Loucy (cell line): ENCODE data around the gene PRMT3.

Experiments used
- H2AFZ ChIP-seq: fragments of 200-600 bp; sonication (generic); 2 replicates; pipeline ENCODE4 v1.6.0; 2016; ENCODE audit warnings: antibody characterized with exemption, mild to moderate bottlenecking, low read length, moderate library complexity
- H3F3A ChIP-seq: fragments of 200-600 bp; 2 replicates; pipeline ENCODE4 v1.6.0; 2016; ENCODE audit warnings: antibody characterized with exemption, low read depth, mild to moderate bottlenecking
- H3K27me3 ChIP-seq: fragments of 200-600 bp; sonication (generic); 2 replicates; pipeline ENCODE4 v1.6.1; 2014; ENCODE audit warnings: low read length, mild to moderate bottlenecking; ENCODE audit not compliant: insufficient read depth, poor library complexity, severe bottlenecking
- H3K36me3 ChIP-seq: fragments of 200-600 bp; sonication (generic); 2 replicates; pipeline ENCODE4 v1.6.1; 2016; ENCODE audit warnings: low read length; ENCODE audit not compliant: insufficient read depth
- H3K4me1 ChIP-seq: fragments of 200-600 bp; sonication (generic); 2 replicates; pipeline ENCODE4 v1.5.1; 2014; ENCODE audit warnings: low read length, mild to moderate bottlenecking; ENCODE audit not compliant: insufficient read depth, poor library complexity, severe bottlenecking
- H3K4me2 ChIP-seq: fragments of 200-600 bp; sonication (generic); 2 replicates; pipeline ENCODE4 v1.6.0; 2014; ENCODE audit warnings: antibody characterized with exemption, low read length, low read depth, mild to moderate bottlenecking; ENCODE audit not compliant: poor library complexity, severe bottlenecking
- H3K4me3 ChIP-seq: fragments of 200-600 bp; sonication (generic); 2 replicates; pipeline ENCODE4 v1.5.1; 2014; ENCODE audit warnings: low read length, mild to moderate bottlenecking, mixed read lengths; ENCODE audit not compliant: poor library complexity, severe bottlenecking
- H3K79me2 ChIP-seq: fragments of 200-600 bp; sonication (generic); 2 replicates; pipeline ENCODE4 v1.6.1; 2014; ENCODE audit warnings: low read length; ENCODE audit not compliant: insufficient read depth
- H3K9ac ChIP-seq: fragments of 200-600 bp; sonication (generic); 2 replicates; pipeline ENCODE4 v1.6.0; 2014; ENCODE audit warnings: mild to moderate bottlenecking, low read depth, low read length, moderate library complexity; ENCODE audit not compliant: poor library complexity, severe bottlenecking
- H3K9me2 ChIP-seq: fragments of 200-600 bp; sonication (generic); replicated peaks from 2 replicates; pipeline ENCODE4 v1.6.1; 2016; ENCODE audit warnings: low read depth, low read length, mixed read lengths
- H3K9me3 ChIP-seq: fragments of 200-600 bp; sonication (generic); 2 replicates; pipeline ENCODE4 v1.6.1; 2014; ENCODE audit warnings: mild to moderate bottlenecking, antibody characterized with exemption, low read length, low read depth; ENCODE audit not compliant: insufficient read depth
- H4K20me1 ChIP-seq: fragments of 200-600 bp; sonication (generic); 2 replicates; pipeline ENCODE4 v1.6.0; 2014; ENCODE audit warnings: antibody characterized with exemption, low read length, mild to moderate bottlenecking; ENCODE audit not compliant: insufficient read depth, poor library complexity, severe bottlenecking
- CTCF ChIP-seq: fragments of 200-600 bp; sonication (generic); conservative IDR thresholded peaks from 2 replicates; pipeline ENCODE4 v1.5.1; 2014; ENCODE audit warnings: mild to moderate bottlenecking, antibody characterized with exemption, low read length
- EZH2phosphoT487 ChIP-seq: fragments of 200-600 bp; IDR thresholded peaks from 2 replicates; pipeline ENCODE4 v1.6.1; 2018; ENCODE audit warnings: antibody characterized with exemption, mild to moderate bottlenecking, moderate library complexity, borderline replicate concordance

Gene PRMT3

GRCh38 chr11:20415432-20415831, 27.9 kb downstream of the PRMT3 start:
- Histone ChIP-seq H3K9me3 (no peaks in the 10 kb centered on the region), H3K9ac (no peak overlapping the region), H3K27me3 (no peaks in the 10 kb centered on the region), H3K4me3 (no peak overlapping the region), H3K9me2 (no peaks in the 10 kb centered on the region), H3K4me2 (no peak overlapping the region), H3K4me1 (no peaks in the 10 kb centered on the region), H3F3A (no peaks in the 10 kb centered on the region), H2AFZ (no peak overlapping the region), H3K36me3 (peaks cover 15% of the 10 kb centered on the region; the same call in 1 of the 2 replicates), H4K20me1 (no peaks in the 10 kb centered on the region), H3K79me2 (no peaks in the 10 kb centered on the region)
- no peak for TF ChIP-seq EZH2phosphoT487
- no peak for TF ChIP-seq CTCF

GRCh38 chr11:20417771-20418170, 30.3 kb downstream of the PRMT3 start:
- no peaks in the 10 kb centered on the region for H3K79me2 ChIP-seq

GRCh38 chr11:20421946-20422345, 34.4 kb downstream of the PRMT3 start:
- Histone ChIP-seq H3K27me3 (no peaks in the 10 kb centered on the region), H3K9me2 (no peaks in the 10 kb centered on the region)
- TF ChIP-seq CTCF (no peak), EZH2phosphoT487 (no peak)

More at GRCh38 chr11:20417771-20418170, 30.3 kb downstream of the PRMT3 start:
- H3K27me3 ChIP-seq, result no peaks in the 10 kb centered on the region
- H2AFZ ChIP-seq, result no peak overlapping the region
- H3K9me2 ChIP-seq, result no peaks in the 10 kb centered on the region
- H3K4me1 ChIP-seq, result no peaks in the 10 kb centered on the region
- H3K4me2 ChIP-seq, result no peak overlapping the region
- H3K9ac ChIP-seq, result no peak overlapping the region
- H3F3A ChIP-seq, result no peaks in the 10 kb centered on the region
- H3K4me3 ChIP-seq, result no peak overlapping the region
- no peaks in the 10 kb centered on the region for H3K9me3 ChIP-seq
- H3K36me3 ChIP-seq, result peaks cover 15% of the 10 kb centered on the region; the same call in 1 of the 2 replicates
- no peaks in the 10 kb centered on the region for H4K20me1 ChIP-seq
- no peak for TF ChIP-seq EZH2phosphoT487
- no peak for TF ChIP-seq CTCF

More at GRCh38 chr11:20421946-20422345, 34.4 kb downstream of the PRMT3 start:
- no peaks in the 10 kb centered on the region for H3K9me3 ChIP-seq
- no peak overlapping the region for H3K4me3 ChIP-seq
- H3K36me3 ChIP-seq, result peaks cover 5% of the 10 kb centered on the region; the same call in 1 of the 2 replicates
- H2AFZ ChIP-seq, result no peak overlapping the region
- H3K79me2 ChIP-seq, result no peaks in the 10 kb centered on the region
- no peak overlapping the region for H3K9ac ChIP-seq
- no peaks in the 10 kb centered on the region for H3K4me1 ChIP-seq
- no peaks in the 10 kb centered on the region for H4K20me1 ChIP-seq
- no peak overlapping the region for H3K4me2 ChIP-seq
- no peaks in the 10 kb centered on the region for H3F3A ChIP-seq
